GM21447 (cell line): Measurements from ENCODE around the gene DNAH3.
"Not testable (repeated sequence)": the region's sequence is repeated elsewhere in the genome, so short reads cannot be mapped to it uniquely, and the experiment has no call there.

Experiments used
- ATAC-seq: cut with Tn5 transposase; IDR thresholded peaks from one replicate; pipeline ENCODE4 v1.9.1; 2021; ENCODE audit not compliant: unreplicated experiment

DNAH3 gene

DNA sequence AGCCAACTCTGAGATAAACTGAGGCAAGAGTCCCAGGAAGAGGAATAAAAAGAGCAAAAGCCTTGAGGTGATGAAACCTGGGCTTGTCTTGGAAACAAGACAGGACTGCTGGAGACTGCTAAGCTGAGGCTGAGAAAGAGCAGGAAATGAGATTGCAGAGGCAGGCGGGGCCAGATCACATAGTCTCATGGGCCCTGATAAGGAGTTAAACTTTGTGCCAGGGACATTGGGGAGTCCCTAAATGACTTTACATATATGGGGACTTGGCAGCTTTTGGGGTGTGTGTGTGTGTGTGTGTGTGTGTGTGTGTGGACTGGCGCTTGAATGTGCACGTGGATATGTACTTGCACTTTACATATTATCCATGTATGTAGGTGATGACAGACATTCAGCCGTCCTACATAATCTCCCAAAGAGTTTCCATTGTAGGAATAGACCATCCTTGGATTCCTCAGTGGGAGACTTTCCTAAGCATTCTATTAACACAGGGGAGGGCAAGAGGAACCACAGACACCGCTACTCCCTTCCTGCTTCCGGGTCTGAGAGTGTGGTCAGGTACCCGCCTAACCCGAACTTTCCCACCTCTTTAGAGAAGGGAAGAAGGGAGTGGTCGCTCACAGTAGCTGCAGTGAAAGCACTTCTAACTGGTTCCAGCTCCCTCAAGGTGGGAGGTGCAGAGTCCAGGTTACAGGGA lies 127.0 kb downstream of the DNAH3 start:
- no peak for ATAC-seq

DNA sequence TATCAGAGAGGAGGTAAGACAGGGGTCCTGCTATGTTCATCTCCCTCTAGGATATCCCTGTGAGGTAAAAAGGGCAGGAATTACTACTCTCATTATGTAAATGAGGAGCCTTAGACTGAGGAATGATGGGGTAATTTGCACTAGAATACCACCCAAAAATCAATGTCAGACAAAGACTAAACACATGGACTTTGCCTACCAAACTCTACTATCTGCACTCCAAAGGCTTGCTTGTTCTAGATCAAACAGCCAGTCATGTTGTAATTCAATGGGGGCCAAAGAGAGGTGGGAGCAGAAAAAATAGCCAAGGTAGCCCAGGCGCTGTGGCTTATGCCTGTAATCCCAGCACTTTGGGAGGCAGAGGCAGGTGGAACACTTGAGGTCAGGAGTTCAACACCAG lies 129.3 kb downstream of the DNAH3 start:
- no peak for ATAC-seq

GRCh38 chr16:21009815-21010214 lies 140.8 kb downstream of the DNAH3 start:
- ATAC-seq, result no peak

DNA sequence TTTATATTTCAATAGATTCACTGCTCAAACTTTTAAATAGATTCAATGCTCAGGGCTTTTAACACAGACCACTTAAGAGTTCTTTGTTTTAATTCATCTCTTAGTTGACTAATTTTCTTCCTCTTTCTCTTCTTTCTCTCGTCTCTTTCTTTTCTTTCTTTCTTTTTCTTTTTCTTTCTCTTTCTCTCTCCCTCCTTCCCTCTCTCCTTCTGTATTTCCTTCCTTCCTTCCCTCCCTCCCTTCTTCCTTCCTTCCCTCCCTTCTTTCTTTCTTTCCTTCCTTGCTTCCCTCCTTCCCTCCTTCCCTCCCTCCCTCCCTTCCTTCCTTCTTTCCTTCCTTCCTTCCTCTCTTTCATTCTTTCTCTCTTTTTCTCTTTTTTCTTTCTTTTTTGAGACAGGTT lies 145.6 kb downstream of the DNAH3 start:
- ATAC-seq, result no peak

DNA sequence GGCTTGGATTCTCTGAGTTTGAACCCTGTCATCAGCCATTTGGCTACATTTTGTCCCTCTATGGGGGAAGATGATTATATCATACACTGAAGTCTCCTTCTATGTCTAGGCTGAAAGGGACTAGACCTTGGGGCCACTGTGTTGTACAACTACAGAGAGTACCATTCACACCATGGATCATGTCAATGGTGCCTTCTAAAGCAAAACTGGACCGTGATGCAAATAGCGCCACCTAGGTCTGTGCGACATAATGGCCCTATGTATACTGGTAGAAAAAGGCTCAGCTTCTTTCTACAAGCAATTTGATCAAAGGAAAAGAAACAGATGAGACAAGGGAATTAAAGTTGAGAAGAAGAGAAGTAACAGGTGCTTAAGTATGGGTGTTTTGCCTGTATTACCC lies 149.4 kb downstream of the DNAH3 start:
- no peak for ATAC-seq

DNA sequence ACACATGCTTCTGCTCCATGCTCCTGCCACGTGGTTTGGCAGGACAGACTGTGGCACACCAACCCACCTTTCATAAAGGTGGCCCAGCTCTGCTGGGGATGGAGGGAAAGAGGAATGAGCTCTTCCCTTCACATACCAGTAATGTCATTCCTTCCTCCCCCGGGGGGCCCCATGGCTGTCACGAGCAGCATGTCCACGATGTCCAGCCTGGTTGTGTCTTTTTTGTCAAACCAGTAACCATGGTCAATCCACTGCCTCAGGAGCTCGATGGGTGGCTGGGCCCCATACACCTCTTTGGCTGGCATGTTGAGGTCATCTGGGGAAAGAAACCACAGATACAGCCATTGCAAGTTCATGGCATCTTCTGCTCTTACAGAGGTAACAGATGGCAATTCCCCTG lies 153.5 kb downstream of the DNAH3 start:
- no peak for ATAC-seq

GRCh38 chr16:20995711-20996110 lies 154.9 kb downstream of the DNAH3 start:
- no peak for ATAC-seq

GRCh38 chr16:20989496-20990070 lies 161.1 kb downstream of the DNAH3 start:
- ATAC-seq, result not testable (repeated sequence)

- ATAC-seq, result no peak
Observed at GRCh38 chr16:20987049-20987448, 163.6 kb downstream of the DNAH3 start.

- ATAC-seq, result no peak
Observed at GRCh38 chr16:20984019-20984418, 166.6 kb downstream of the DNAH3 start.

DNA sequence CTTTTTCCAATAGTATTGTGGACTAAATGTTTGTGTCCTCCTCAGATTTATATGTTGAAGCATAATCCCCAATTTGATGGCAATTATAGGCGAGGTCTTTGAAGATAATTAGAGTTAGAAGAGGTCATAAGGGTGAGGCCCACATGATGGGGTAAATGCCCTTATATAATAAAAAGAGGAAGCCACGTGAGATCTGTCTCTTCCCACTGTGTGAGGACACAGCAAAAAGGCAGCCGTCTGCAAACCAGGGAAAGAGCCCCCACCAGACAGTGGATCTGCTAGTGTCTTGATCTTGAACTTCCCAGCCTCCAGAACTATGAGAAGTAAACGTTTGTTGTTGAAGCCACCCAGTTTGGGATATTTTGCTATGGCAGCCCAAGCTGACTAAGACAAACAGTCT lies 174.1 kb downstream of the DNAH3 start:
- ATAC-seq, result no peak

DNA sequence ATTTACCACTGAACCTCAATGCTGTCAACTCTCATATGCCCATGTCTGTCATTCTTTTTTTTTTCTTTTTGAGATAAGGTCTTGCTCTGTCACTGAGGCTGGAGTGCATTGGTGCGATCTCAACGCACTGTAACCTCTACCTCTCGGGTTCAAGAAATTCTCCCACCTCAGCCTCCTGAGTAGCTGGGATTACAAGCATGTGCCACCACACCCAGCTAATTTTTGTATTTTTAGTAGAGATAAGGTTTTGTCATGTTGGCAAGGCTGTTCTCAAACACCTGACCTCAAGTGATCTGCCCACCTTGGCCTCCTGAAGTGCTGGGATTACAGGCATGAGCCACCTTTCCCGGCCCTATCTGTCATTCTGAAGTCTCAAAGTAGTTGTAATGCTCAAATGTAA lies 177.4 kb downstream of the DNAH3 start:
- not testable (repeated sequence) for ATAC-seq

GRCh38 chr16:20971401-20971800 lies 179.2 kb downstream of the DNAH3 start:
- no peak for ATAC-seq

DNA sequence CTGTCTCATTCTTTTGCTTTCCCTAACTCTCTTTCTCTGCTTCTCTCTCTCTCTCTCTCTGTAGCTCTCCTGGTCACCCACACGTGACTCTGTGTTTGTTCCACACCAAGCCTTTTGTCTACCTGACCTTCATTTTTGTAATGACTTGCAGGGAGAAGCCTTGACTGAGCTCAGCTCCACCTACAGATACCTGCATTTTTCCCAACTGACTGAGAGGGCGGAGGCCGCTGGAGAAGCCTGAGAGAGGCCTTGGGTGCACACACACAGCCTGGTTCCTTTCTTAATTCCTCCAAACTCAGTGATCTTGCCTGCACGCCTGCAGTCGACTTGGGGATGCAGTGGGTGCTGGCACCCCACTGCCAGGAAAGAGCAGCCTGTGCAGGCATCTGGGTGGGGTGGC lies 181.3 kb downstream of the DNAH3 start:
- no peak for ATAC-seq

- ATAC-seq, result no peak
Observed at GRCh38 chr16:20968765-20969164, 181.9 kb downstream of the DNAH3 start.

DNA sequence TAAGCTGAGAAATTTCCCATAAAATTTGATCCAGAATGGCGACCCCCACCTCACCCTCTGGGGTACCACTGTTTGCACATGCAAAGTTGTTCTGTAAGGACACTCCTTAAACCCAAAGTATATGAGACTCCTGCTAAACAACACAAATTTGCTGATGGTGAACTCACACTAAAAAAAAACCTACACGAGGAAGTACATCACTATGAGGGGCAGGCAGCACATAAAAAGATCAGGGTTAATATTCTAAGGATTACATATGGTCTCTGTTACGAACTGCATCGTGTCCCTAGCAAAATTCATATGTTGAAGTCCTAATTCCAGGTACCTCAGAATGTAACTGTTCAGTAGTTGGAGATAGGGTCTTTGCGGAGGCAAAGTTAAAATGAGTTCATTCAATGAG lies 189.7 kb downstream of the DNAH3 start:
- ATAC-seq, result no peak

GRCh38 chr16:20957153-20957552 lies 193.5 kb downstream of the DNAH3 start:
- ATAC-seq, result no peak

DNA sequence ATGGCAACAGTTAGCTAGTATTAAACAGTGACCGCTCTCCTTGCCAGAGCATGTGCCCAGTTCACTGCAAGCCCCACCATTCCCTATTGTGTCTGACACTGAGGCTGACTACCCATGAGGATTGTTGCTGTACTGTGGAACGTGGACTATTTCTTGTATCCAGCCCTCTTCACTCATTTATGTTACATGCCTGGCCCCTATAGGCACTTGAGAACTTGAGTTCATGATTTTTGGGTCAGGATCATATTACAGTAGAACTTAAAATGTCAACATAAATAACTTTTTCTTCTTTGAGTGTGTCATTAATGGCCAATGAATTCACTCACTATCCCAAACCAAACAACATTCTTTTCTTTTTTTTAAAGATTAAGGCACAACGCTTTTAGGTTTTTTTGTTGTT lies 194.3 kb downstream of the DNAH3 start:
- ATAC-seq, result no peak

- no peak for ATAC-seq
Observed at GRCh38 chr16:20954574-20954973, 196.1 kb downstream of the DNAH3 start.

- ATAC-seq, result no peak
Observed at GRCh38 chr16:20952139-20952920, 198.3 kb downstream of the DNAH3 start.

DNA sequence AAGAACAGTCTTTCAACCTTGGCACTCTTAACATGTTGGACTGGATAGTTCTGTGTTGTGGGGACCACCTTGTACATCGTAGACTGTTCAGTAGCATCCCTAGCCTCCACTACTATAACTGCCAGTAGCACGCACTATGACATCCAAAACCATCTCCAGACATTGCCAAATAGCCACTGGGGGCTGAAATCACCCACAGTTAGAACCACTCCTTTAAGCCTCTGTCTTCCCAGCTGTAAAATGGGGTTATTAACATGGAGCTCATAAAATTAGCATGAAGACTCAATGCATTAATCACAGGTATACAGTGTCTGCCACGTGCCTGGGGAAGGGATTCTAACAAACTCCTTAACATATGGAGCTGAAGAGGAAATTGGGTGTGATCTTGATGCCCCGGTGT lies 200.4 kb downstream of the DNAH3 start:
- ATAC-seq, result no peak

DNA sequence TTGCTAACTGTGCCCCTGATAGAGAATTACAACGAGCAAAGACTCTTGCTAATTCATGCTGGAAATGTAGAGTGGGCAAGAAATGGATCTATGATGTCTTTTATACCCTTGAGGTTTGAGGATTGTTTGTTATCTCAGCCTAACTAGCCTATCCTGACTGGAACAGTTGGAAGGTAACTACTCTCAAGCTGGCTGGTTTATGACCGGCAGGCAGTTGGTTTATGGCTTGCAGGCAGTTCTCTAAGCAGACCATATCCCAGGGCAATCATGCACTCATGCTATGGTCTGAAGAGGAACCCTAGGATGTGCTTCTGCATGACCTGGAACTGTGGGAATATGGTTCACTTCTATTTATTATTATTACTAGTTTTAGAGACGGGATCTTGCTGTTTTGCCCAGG lies 201.0 kb downstream of the DNAH3 start:
- no peak for ATAC-seq
